Epithelial cell of esophagus (primary cell): Measurements from ENCODE around the gene NIPAL4.
A peak's percentile ranks its signal among the peaks of the same experiment; 100 is the strongest.
"Not testable (repeated sequence)": the region's sequence is repeated elsewhere in the genome, so short reads cannot be mapped to it uniquely, and the experiment has no call there.

Experiments used
- DNase-seq: peaks from one replicate; pipeline ENCODE4 v3.0.0; 2010; ENCODE audit warnings: low read depth
- H3K4me3 ChIP-seq: 2 replicates; pipeline ENCODE4 v1.5.1; 2011; ENCODE audit warnings: mild to moderate bottlenecking, low read length, control low read depth
- TF ChIP-seq, protein P1 (sequence below): IDR thresholded peaks from 2 replicates; pipeline ENCODE4 v1.5.1; 2011; ENCODE audit warnings: low read depth, mild to moderate bottlenecking, low read length, control low read depth, inconsistent platforms; ENCODE audit not compliant: insufficient read depth; ENCODE audit errors: missing control alignments

Gene NIPAL4

DNA sequence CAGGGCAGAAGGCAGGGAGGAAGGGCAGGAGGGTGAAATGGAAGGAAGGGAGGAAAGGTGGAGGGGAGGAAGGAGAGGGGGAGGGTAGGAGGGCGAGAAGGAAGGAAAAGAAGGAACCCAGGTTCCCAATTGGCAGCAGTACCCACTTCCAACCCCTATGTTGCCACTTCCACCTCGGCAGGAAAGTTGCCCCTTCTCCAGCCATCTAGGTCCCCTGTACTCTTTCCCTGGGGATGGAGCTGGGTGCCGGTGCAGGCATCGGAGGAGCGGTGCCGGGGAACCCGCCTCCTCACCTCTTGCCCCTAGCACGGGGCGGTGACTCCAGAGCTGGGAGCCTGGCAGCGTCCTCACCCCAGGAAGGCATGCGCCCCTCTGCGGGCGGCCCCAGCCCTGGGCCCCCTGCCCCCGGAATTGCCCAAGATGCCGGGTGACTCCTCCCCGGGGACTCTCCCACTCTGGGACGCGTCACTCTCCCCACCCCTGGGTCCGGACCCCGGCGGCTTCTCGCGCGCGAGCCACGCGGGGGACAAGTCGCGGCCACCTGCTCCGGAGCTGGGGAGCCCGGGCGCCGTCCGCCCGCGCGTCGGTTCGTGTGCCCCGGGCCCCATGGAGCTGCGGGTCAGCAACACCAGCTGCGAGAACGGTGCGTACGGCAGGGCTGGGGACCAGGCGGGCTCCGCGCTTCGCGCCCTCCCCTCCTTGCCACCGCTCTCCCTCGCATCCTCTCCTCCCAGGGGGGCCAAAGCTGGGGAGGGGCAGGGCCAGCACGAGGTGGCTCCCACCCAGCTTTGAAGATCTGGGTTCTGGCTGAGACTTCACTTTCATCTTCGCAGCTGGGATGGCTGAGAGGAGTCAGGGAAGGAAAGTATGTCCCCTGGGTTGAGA, at the start of gene NIPAL4:
Gene NIPAL4, plus strand, starts transcription at position 499 of the 885 bp plus-strand sequence. Its CDS starts 108 bp downstream, at position 607.
- TF ChIP-seq, protein P1, sequence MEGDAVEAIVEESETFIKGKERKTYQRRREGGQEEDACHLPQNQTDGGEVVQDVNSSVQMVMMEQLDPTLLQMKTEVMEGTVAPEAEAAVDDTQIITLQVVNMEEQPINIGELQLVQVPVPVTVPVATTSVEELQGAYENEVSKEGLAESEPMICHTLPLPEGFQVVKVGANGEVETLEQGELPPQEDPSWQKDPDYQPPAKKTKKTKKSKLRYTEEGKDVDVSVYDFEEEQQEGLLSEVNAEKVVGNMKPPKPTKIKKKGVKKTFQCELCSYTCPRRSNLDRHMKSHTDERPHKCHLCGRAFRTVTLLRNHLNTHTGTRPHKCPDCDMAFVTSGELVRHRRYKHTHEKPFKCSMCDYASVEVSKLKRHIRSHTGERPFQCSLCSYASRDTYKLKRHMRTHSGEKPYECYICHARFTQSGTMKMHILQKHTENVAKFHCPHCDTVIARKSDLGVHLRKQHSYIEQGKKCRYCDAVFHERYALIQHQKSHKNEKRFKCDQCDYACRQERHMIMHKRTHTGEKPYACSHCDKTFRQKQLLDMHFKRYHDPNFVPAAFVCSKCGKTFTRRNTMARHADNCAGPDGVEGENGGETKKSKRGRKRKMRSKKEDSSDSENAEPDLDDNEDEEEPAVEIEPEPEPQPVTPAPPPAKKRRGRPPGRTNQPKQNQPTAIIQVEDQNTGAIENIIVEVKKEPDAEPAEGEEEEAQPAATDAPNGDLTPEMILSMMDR = no peak
- H3K4me3 ChIP-seq = peak within 1 kb of the TSS; percentile 75
- DNase-seq = peak; percentile 60

DNA sequence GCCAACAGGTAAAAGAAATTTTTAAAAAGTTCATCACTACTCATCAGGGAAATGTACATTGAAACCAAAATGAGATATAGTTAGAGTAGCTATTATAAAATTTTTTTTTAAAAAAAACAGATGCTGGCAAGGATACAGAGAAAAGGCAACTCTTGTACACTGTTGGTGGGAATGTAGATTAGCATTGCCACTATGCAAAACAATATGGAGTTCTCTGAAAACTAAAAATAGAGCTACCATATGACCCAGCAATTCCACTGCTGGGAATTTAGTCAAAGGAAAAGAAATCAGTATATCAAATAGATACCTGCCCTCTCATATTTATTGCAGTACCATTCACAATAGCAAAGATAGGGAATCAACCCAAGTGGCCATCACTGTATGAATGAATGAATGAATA, 44.2 kb upstream of the NIPAL4 start:
- TF ChIP-seq, protein P1 = no peak
- no peak overlapping the region for H3K4me3 ChIP-seq
- DNase-seq = no peak

DNA sequence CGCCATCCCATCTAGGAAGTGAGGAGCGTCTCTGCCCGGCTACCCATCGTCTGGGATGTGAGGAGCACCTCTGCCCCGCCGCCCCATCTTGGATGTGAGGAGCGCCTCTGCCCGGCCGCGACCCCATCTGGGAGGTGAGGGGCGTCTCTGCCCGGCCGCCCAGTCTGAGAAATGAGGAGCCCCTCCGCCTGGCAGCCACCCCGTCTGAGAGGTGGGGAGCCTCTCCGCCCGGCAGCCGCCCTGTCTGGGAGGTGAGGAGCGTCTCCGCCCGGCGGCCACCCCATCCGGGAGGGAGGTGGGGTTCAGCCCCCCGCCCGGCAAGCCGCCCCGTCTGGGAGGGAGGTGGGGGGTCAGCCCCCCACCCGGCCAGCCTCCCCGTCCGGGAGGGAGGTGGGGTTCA, 40.5 kb upstream of the NIPAL4 start:
- H3K4me3 ChIP-seq, DNase-seq: not testable (repeated sequence)

DNA sequence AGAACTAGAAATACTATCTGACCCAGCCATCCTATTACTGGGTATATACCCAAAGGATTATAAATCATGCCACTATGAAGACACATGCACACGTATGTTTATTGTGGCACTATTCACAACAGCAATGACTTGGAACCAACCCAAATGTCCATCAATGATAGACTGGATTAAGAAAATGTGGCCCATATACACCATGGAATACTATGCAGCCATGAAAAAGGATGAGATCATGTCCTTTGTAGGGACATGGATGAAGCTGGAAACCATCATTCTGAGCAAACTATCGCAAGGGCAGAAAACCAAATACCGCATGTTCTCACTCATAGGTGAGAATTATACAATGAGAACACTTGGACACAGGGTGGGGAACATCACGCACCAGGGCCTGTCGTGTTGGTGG, 30.1 kb upstream of the NIPAL4 start:
- H3K4me3 ChIP-seq, DNase-seq: not testable (repeated sequence)

DNA sequence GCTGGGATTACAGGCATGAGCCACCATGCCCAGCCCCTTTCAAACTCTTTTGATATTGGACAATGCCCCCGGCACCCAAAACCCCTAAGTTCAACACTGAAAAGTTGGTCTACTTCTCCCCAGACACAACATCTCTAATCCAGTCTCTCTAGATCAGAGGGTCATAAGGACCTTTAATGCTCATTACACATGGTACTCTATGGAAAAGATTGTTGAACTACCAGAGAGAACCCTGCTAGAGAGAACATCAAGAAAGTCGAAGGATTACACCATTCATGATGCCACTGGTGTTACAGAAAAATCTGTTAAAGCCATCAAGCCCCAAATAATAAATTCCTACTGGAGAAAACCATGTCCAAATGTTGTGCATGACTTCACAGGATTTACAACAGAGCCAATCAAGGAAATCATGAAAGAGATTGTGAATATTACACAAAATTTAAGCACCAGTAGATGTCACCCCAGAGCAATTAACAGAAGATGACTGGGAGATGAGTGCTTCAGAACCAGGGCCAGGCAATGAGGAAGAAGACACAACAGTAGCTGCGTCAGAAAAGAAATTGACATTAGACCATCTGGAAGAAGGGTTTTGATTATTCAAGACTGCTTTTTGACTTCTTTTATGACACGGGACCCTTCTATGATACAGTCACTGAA, 28.3 kb upstream of the NIPAL4 start:
- no peak overlapping the region for H3K4me3 ChIP-seq
- peak; percentile 75 for DNase-seq
- TF ChIP-seq, protein P1 = peak; percentile 54

DNA sequence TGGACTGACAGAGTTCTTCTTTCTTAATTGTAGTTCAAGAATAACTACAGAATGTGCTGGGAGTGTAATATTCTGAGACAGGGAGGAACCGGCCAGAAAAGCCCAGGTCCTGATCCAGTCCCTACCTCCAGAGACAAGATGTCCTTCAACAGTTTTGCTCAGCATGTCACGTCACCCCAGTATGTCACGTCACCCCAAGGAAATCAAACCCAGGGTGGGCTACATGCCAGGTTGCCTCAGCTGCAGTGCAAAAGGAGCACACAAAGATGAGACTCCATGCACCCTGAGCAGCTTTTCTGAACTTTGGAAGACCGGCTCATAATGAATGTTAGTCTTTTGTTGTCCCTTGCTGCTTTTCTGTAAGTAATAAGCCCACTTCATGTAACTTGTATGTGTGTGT, 25.9 kb upstream of the NIPAL4 start:
- no peak for DNase-seq
- TF ChIP-seq, protein P1 = no peak
- no peak overlapping the region for H3K4me3 ChIP-seq

DNA sequence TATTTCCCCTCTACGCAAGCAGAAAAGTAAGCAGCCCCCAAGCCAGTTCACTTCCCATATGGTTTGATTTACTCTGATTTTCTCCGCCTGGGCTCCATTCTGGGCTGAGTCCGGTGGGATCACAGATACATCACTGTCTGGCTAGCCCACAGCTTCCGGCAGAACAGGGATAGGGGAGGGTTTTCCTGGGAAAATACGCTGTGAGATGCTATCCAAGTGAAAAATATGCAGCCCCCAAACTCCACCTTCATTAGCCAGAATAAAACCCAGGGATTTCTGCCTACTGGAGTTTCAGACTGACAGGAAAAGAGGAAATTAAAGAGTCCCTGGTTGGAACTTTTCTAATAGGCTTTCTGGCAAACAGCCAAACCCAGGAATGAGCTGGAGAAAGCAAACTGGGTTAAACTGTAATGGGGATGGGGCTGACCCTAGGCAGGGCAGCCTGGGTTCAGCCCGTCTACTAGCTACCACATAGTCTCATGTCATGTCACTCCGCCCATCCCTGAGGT, 16.9 kb upstream of the NIPAL4 start:
- no peak for DNase-seq
- TF ChIP-seq, protein P1 = no peak
- no peak overlapping the region for H3K4me3 ChIP-seq
